ENCODE data around the gene TMEM169.

GRCh38 chr2:216144372-216144771 lies 62.7 kb downstream of the TMEM169 start:
- TF ChIP-seq ZNF12 (CRISPR knock-in tag; IDR thresholded peaks at IDR 0.05) (no peak), SIN3A (IDR thresholded peaks at IDR 0.05; ENCODE audit: borderline replicate concordance in 2 of 2, control insufficient read depth in 1 of 2, low read depth in 2 of 2, low read length in 2 of 2) (no peak), CTCF (IDR thresholded peaks at IDR 0.05 in 2 of 3, conservative IDR thresholded peaks at IDR 0.05 in 1 of 3; ENCODE audit: insufficient read depth in 2 of 3, low read depth in 1 of 3, low read length in 3 of 3) (no peak), ZNF436 (CRISPR knock-in tag; IDR thresholded peaks at IDR 0.05) (no peak), GTF3C2 (IDR thresholded peaks at IDR 0.05; ENCODE audit: borderline replicate concordance, extremely low read depth, insufficient read length) (no peak), HDAC2 (IDR thresholded peaks at IDR 0.05) (no peak), ELF1 (tag; IDR thresholded peaks at IDR 0.05) (no peak), EZH2 (IDR thresholded peaks at IDR 0.05; ENCODE audit: borderline replicate concordance, low read depth, low read length) (no peak), EP300 (IDR thresholded peaks at IDR 0.05; ENCODE audit: low read length) (no peak), POLR2AphosphoS5 (IDR thresholded peaks at IDR 0.05; ENCODE audit: control insufficient read depth, insufficient read depth, low read depth, low read length) (no peak), GATAD2A (IDR thresholded peaks at IDR 0.05) (no peak), FOS (IDR thresholded peaks at IDR 0.05; ENCODE audit: extremely low read depth, insufficient read length) (no peak), NFIC (IDR thresholded peaks at IDR 0.05) (no peak), NRF1 (conservative IDR thresholded peaks at IDR 0.05 in 1 of 2, IDR thresholded peaks at IDR 0.05 in 1 of 2) (no peak)

Data from K562 (cell line).